GM21825 (cell line): Measurements from ENCODE around the gene VPS51.
"Not testable (repeated sequence)": the region's sequence is repeated elsewhere in the genome, so short reads cannot be mapped to it uniquely, and the experiment has no call there.

Source experiments
- ATAC-seq: cut with Tn5 transposase; IDR thresholded peaks from one replicate; pipeline ENCODE4 v1.9.1; 2021; ENCODE audit warnings: mild to moderate bottlenecking, moderate library complexity; ENCODE audit not compliant: unreplicated experiment

VPS51 gene

DNA sequence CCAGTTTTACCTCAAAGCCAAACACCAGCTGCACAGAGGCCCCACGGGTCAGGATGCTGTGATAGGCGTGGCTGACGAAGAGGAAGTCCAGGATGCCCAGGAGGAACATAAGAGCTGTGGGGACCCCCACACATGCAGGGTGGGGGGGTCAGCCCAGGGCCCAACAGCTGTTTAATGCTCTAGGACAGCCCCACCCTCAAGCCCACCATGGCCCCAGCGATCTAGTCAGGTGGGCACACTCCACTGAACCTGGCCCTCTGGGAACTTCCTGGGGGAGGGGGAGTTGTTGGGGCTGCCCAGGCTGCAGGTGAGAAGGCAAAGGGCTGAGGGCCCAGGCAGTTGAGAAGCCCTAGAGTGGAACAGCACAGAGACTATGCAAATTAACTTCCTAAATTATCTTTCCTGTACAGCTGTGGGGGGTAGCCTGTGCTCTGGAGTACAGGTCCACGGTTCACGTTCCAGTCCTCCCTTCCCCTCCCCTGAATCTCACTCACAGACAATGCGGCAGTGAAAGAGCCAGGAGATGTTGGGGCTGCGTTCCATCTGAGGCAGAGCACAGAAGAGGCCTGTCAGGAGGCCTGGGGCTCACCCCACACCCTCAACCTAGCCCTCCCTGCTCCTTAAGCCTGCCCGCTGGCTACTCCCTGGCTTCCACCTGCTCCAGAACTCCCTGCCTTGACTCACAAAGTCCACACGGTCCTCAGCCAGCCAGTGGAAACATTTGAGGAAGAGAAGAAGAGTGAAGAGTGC is 36.4 kb downstream of the VPS51 start:
- peak; percentile 35 for ATAC-seq

DNA sequence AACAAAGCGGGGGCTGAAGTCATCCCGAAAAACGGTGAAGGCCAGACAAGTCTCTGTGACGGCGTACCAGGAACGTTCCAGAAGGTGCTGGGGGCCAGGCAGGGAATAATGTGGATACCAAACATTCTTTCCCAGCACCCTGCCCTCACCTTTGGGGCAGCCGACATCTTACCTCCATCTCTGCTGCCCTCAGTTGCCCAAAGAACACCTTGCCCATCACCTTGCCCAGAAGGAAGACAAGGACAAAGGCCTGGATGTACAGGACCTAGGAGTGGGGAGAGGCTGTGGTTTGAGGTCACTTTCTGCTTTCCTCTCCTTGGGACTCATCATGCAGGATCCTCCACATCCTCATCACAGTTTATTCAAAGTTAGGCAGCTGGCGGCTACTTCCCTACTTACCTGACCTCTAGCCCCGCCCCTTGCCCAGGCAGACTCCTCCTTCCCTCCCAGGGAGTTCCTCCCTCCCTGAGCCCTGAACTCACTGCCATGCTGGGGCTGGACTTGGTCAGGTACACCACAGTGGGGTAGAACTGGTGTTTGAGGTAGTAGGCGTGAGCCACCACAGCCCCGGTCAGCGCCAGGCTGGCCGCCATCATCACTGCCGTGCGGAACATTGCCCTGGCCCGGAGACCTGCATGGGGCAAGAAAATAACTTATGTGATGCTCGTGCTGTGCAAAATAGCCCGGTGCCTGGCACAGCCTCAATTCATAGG is 37.1 kb downstream of the VPS51 start:
- ATAC-seq: no peak

DNA sequence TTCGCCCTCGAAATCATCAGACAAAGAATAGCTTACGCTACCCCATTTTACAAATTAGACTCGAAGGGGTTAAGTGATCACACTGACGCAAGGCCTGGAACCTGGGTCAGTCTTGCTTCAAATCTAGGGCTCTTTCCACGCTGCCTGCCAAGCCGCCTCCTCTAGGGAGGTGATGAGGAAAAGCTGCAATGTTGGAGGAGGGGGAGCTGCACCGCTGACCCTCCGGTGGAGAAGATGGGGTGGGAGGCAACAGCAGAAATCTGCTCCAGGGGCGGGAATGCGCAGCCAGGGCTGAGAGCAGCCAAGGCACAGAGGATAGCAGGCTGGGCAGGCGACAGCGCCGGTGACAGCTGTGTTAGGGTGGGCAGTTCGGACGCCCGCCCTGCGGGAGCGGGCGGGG is 37.7 kb downstream of the VPS51 start:
- ATAC-seq: no peak

DNA sequence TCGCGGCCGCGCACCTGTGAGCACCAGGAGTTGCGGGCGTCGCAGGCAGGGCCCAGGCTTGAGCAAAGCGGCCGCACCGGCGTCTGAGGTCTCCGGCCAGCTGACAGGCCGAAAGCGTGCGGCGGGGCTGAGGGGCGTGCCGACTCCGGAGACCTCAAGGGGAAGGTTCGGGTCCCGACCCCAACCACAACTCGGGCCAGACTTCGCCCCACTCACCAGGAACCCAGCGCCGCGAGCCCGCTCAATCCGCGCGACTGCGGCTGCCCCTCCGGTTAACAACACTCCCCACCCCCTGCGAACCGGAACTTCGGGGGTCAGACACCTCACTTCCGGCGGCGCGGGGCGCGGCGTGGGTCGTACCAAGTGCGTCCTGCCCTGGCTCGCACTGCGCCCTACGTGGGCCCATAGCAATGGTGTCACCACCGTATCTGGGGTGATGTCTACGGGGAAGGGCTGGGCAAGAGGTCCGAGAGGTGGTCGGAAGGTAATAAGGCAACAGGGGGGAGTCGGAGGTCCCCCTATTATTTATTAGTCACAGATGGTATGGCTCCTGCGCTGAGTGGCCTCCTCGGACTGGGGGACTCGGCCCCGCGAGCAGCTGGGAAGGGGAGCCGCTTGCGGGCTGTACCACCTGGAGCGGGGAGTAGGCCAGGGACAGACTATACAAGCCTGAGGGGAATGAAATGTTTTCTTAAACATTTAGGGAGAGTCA is 38.4 kb downstream of the VPS51 start, which contains the start of gene SYVN1:
SYVN1 (minus strand) TSS at position 280 of the 712 bp plus-strand sequence. CDS start 918 bp downstream, outside the sequence.
- ATAC-seq: peak; percentile 48

DNA sequence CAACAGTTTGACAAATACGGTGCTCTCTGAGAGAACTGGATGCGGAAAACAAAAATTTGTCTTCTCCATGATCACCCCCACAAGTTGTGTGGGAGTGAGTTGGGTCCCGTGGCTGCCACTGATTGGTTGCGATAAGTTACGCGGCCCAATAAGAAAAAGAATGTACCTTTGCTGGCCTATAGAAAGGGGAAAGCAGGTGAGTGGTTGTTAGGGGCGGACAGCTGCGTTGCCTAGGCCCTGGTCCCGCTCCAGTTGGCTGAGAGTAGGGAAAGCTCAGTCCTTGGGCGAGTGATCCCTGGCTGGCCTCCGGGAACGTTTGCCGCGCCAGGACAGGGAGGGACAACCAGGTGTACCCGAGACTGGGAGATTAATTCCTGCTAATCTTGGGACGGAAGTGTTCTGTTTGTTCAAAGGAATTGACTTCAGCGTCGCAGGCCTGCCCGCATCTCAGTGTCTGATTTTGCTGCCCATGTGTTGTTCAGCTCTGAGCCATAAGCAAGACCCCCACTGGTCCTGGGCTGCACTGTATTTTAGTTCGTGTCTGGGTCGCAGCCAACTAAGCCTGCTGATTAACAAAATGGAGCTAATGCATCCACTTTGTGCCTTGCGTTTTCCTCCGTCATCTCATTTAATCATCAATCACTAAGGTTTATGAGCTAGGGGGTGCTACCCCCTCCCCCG is 39.1 kb downstream of the VPS51 start:
- peak; percentile 46 for ATAC-seq

DNA sequence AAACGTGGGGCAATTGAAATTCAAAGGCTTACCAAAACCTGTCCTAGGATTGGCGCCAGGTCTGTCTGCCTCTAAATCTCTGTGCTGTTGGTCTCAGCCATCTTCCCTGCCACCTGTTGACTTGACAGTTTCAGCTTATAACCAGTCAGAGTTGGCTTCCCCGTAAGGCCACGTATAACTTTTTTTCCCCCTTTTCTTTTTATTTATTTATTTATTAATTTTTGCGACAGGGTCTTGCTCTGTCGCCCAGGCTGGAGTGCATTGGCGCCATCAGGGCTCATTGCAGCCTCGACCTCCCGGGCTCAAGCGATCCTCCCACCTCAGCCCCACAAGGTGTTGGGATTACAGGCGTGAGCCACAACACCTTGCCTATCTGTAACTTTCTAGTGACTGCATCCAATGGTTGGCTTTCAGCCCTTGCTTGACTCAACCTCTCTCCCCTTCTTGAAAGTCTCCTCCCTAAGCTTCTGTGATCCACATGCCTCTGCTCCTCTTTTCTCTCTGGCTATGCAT is 39.7 kb downstream of the VPS51 start:
- ATAC-seq: no peak

DNA sequence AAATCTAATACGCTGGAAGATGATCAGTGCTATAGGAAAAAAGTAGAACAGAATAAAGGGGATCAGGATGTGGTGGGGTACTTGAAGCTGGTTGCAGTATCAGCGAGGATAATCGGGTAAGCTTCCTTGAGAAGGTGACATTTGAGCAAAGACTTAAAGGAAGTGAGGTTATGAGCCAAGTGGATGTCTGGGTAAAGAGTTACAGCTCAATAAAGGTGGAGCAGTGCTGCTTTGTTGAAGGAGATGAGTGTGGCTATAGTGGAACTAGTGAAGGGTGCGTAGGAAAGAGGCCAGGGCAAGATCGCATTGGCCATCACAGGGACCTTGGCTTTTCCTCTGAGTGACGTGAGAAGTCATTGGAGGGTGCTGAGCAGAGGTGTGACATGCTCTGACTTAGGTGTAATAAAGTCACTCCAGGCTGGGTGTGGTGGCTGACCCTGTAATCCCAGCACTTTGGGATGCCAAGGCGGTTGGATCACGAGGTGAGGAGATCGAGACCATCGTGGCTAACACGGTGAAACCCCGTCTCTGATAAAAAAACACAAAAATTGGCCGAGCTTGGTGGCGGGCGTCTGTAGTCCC is 40.6 kb downstream of the VPS51 start:
- no peak for ATAC-seq

DNA sequence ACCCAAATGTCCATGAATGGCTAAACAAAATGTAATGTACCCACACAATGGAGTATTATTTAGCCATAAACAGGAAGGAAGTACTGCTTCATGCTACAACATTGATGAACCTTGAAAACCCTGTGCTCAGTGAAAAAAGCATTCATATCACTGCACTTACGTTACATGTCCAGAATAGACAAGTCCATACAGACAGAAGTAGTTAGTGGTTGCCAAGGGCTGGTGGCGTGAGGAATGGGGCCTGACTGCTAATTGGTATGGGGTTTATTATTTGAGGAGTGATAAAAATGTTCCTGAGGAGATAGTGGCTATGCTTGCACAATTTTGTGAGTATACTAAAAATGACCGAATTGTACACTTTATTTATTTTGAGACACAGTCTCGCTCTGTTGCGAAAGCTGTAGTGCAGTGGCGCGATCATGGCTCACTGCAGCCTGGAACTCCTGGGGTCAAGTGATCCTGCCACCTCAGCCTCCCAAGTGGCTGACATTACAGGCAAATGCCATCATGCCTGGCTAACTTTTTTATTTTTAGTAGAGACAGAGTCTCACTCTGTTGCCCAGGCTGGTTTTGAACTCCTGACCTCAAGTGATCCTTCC is 46.0 kb downstream of the VPS51 start:
- no peak for ATAC-seq

DNA sequence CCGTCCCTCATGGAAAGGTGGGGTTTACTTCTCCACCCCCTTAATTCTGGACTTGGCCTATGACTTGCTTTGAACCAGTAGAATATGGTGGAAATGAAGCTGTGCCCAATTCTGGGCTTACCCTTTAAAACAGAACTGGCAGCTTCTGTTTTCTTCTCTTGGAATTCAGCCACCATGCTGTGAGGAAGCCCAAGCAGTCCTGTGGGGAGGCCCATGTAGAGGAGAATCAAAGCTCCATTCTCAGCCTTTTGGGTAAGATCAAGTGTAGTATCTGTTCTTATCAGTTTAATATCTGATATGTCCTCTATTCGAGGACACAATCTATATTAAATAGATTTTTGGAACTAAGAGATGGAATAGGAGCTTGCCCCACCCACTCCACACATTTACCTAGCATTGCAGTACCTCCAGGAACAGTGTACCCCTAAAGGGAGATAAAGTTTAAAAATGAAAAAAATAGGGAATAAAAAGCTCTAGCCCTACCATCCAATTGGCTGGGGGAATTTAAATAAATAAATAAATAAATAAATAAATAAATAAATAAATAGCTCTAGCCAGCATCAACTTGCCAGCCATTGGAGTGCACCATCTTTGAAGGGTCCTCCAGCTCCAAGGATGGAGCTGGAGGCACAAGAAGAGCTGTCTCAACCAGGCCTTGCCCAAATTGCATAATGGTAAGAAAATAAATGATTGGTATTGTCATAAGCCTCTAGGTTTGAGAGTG is 51.5 kb downstream of the VPS51 start:
- no peak for ATAC-seq

DNA sequence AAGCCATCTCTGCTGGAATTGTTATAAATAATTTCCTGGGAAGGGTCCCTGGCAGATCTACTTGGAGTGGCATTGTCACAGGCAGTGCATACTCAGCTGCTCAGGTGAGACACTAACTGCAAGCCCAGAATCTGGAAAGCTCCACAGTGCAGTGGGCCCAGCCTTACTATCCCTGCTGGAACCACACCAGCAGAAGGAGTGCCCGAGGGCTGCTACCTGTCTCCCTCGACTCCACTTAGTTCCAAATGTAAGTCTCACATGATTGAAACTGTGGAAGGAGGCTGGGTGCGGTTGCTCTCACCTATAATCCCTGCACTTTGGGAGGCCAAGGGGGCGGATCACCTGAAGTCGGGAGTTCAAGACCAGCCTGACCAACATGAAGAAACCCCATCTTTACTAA is 52.6 kb downstream of the VPS51 start:
- ATAC-seq: no peak

DNA sequence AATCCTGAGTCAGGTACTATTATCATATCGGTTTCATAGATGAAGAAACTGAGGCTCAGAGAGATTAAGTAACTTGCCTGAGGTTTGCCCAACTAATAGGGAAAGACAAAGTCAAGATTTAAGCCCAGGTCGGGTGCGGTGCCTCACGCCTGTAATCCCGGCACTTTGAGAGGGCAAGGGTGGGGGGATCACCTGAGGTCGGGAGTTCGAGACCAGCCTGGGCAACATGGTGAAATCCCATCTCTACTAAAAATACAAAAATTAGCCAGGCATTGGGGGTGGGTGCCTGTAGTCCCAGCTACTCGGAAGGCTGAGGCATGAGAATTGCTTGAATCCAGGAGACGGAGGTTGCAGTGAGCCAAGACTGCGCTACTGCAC is 54.1 kb downstream of the VPS51 start:
- ATAC-seq: not testable (repeated sequence)

DNA sequence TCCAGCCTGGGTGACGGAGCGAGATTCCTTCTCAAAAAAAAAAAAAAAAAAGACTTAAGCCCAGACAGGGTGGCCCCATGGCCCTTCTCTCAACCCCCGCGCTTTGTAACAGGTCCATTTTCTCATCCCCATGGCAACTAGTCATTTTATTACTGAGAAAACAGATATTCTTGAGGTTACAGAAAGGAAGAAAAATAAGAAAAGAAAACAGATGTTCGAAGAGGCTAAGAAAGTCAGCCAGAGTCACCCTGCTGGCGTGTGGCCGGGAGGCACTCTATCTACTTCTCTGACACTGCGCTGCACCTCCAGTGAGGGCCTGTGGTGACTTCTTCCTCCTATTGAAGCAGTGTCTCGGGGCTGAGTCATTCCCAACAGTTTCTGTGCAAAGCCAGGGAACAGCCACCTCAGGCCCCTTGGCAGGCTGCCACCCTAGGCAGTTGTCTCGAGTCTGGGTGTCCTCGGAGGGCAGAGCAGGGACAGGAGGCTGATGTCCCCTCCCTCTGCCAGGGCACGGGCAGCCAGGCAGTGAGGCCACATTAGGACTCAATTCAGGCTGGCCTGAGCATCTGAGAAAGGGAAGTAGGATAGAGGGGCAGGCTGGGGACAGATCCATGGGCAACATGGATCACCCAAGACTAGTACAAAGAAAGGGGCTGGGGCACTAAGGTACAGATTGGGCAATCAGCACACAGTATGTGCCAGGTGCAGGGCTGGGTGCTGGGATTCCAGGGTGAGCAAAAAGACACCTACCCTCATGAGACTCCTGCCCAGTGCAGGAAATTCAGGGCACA is 54.7 kb downstream of the VPS51 start:
- ATAC-seq: no peak

DNA sequence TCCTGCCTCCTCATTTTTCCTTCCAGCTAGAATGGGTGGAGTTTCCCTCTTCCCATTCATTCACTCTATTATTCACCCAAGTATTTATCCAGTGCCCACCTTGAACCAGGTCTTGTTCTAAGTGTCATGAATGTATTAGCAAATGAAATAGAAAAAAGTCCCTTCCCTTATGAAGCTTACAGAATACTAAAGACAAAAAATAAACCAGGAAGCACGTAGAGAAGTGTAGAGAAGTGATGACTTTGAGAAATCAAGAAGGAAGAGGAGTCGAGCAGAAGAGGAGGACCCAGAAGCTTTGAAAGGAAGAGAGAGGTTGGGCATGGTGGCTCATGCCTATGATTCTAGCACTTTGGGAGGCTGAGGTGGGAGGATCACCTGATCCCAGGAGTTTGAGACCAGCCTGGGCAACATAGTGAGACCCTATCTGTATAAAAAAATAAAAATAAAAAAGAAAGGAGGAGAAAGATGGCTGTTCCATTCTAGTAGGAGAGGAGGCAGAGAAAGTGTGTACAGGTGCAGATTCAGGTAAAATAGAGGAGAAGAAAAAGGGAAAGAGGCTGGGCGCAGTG is 55.4 kb downstream of the VPS51 start:
- no peak for ATAC-seq

DNA sequence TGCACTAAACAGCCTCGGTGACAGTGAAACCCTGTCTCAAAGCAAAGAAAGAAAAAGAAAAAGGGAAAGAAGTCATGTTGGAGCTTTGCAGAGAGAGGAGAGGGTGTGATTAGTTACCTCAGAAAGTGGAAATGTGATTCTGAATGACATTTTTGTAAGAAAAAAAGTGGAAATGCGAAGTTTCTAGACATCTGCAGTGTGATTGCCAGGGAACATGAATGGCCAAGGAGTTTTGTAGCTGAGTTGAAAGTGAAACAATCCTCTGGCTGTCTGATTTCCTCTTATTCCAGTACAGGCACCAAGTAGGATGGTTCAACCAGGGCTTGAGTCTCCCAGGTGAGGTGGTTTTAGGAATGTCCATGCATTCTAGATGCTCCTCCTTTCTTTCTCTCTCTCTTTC is 56.1 kb downstream of the VPS51 start:
- ATAC-seq: no peak

DNA sequence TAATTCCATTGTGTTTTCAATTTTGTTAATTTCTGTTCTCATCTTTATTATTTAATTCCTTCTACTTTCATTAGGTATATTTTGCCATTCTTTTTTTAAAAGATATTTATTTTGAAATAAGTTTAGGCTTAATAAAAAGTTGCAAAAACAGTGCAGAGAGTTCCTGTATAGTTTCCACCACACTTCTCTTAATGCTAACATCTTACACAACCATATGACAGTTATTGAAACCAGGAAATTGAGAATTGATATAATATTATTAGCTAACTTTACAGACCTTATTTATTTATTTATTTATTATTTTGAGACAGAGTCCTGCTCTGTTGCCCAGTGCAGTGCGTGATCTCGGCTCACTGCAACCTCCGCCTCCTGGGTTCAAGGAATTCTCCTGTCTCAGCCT is 60.2 kb downstream of the VPS51 start:
- no peak for ATAC-seq

DNA sequence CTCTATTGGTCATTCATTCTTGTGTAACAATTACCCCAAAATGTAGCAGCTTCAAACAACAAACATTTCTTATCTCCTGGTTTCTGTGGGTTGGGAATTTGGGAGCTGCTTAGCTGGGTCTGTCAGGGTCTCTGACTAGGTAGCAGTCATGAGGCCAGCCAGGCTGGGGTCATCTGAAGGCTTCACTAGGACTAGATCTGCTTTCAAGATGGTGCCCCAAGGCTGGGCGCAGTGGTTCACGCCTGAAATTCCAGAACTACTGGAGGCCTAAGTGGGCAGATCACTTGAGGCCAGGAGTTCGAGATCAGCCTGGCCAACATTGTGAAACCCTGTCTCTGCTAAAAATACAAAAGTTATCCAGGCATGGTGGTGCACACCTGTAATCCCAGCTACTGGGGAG is 60.9 kb downstream of the VPS51 start:
- ATAC-seq: no peak

DNA sequence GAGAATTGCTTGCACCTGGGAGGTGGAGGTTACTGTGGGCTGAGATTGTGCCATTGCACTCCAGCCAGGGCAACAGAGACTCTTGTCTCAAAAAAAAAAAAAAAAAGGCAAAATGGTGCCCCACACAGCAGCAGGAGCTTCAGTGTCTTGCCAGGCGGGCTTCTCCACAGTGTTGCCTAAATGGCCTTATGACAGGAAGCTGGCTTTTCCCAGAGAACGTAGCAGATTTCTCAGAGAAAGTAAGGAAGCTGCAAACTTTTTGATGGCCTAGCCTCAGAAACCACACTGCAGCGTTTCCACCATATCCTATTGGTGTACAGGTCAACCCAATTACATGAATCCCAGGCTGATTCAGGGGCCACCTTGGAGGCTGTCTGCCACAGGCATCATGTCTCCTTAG is 61.3 kb downstream of the VPS51 start:
- ATAC-seq: no peak

DNA sequence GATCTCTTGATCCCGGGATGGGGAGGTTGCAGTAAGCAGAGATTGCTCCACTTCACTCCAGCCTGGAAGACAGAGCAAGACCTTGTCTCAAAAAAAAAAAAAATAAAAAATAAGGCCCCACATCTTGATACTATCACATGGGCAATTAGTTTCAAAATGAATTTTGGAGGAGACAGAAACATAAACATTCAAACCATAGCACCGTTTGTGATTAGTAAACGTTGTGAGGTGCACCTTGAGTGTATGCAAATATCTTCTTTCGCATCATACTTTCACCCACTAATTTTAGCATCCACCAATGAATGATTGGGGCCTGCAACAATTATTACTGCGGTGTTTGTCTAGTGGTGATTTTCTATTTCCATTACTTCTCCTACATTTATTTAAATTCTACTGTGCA is 63.0 kb downstream of the VPS51 start:
- no peak for ATAC-seq

DNA sequence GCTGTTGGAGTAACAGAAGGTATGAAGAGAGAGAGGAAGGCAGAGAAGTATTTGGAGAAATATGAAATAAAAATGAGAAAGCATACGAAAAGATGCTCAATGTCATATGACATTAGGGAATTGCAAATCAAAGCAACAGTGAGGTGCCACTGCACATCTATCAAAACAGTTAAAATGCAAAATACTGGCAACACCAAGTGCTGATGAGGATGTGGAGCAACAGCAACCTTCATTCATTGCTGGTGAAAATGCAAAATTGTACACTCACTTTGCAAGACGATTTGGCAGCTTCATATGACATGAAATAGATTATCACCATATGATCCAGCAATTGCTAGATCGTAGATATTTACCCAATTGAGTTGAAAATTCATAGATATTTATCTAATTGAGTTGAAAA is 64.6 kb downstream of the VPS51 start:
- no peak for ATAC-seq
